PC-9 (cell line): Measurements from ENCODE around the gene OR1M1.

ENCODE experiments used
- CTCF ChIP-seq: fragments of 200-600 bp; sonication (generic); conservative IDR thresholded peaks from 2 replicates; pipeline ENCODE4 v1.6.1; 2017; ENCODE audit warnings: mixed run types, antibody characterized with exemption, mild to moderate bottlenecking, moderate library complexity
- EZH2 ChIP-seq: fragments of 200-600 bp; sonication (generic); IDR thresholded peaks from 2 replicates; pipeline ENCODE4 v1.8.0; 2017; ENCODE audit warnings: antibody characterized with exemption, low read depth

- TF ChIP-seq CTCF = no peak
- no peak for TF ChIP-seq EZH2
These were observed 44.1 kb downstream of the OR1M1 start for GRCh38 chr19:9130965-9131364.
